22Rv1 (cell line): Measurements from ENCODE around the gene ALKAL2.

Experiments
- H3K27ac ChIP-seq: fragments of 450-650 bp; 2 replicates; pipeline ENCODE4 v1.5.1; 2017
- CTCF ChIP-seq: fragments of 450-650 bp; IDR thresholded peaks from 2 replicates; pipeline ENCODE4 v1.5.1; 2017; ENCODE audit warnings: mild to moderate bottlenecking
- ZFX ChIP-seq: fragments of 450-650 bp; IDR thresholded peaks from 2 replicates; pipeline ENCODE4 v1.6.1; 2017; ENCODE audit warnings: antibody characterized with exemption, borderline replicate concordance

ALKAL2 gene

GRCh38 chr2:254241-254640 lies 33.6 kb downstream of the ALKAL2 start:
- H3K27ac ChIP-seq: no peak overlapping the region
- TF ChIP-seq CTCF: no peak
- no peak for TF ChIP-seq ZFX

- TF ChIP-seq ZFX (no peak), CTCF (no peak)
- no peak overlapping the region for H3K27ac ChIP-seq
Observed at GRCh38 chr2:253202-253638, 34.7 kb downstream of the ALKAL2 start.

- TF ChIP-seq ZFX (no peak), CTCF (no peak)
- H3K27ac ChIP-seq: no peak overlapping the region
Observed at GRCh38 chr2:252001-252602, 35.8 kb downstream of the ALKAL2 start.

GRCh38 chr2:249538-250042 lies 38.3 kb downstream of the ALKAL2 start:
- no peak overlapping the region for H3K27ac ChIP-seq
- TF ChIP-seq ZFX: no peak
- no peak for TF ChIP-seq CTCF

GRCh38 chr2:248724-249123 lies 39.2 kb downstream of the ALKAL2 start:
- H3K27ac ChIP-seq: no peak overlapping the region
- TF ChIP-seq CTCF (no peak), ZFX (no peak)

- no peak for TF ChIP-seq ZFX
- TF ChIP-seq CTCF: peak; percentile 72
- H3K27ac ChIP-seq: no peak overlapping the region
Observed at GRCh38 chr2:246489-247144, 41.3 kb downstream of the ALKAL2 start.

GRCh38 chr2:244547-244946 lies 43.3 kb downstream of the ALKAL2 start:
- TF ChIP-seq CTCF (no peak), ZFX (no peak)
- no peak overlapping the region for H3K27ac ChIP-seq
